CD4-positive, alpha-beta T cell treated with Interleukin-15 for 1 hour (primary cell): Measurements from ENCODE around the gene PTPRN2.

Experiments
- DNase-seq: peaks from one replicate; pipeline ENCODE4 v3.0.0-alpha.2; 2020

The PTPRN2 gene

DNA sequence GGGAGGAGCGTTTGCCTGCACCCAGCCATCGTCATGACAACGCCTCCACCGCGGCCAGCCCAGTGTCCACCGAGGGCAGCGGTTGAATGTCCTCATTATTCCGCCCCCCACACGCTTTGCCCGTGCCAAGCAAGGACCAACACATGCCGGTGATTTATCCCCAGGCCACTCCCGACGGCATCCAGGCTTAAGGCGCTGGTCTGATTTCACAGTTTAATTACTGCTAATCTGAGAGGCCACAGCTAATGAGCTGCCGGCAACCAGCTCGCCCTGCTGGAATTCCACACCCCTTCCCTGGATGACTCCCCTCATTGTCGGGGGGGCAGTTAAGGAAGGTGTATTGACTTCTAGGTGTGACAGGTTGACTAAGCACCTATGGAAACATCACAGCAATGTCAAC, 818.5 kb downstream of the PTPRN2 start:
- no peak for DNase-seq

DNA sequence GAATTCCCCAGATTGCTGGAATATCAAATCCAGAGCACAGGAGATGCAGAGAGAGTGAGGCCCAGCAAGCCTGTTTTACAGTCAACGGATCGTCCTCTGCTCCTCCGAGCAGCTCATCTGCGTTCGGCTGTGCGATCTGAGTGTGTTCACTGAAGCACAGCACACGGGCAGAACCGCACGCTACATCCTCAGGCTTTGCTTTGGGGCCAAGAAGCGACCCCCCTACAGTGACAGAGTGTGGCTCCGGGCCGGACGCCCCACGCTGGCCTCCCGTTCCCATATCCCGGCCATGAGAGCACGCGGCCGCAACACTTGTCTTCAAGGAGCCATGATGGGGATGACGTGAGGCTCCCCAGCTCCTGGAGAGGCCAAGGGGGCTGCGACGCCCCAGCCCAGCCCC, 819.4 kb downstream of the PTPRN2 start:
- no peak for DNase-seq

DNA sequence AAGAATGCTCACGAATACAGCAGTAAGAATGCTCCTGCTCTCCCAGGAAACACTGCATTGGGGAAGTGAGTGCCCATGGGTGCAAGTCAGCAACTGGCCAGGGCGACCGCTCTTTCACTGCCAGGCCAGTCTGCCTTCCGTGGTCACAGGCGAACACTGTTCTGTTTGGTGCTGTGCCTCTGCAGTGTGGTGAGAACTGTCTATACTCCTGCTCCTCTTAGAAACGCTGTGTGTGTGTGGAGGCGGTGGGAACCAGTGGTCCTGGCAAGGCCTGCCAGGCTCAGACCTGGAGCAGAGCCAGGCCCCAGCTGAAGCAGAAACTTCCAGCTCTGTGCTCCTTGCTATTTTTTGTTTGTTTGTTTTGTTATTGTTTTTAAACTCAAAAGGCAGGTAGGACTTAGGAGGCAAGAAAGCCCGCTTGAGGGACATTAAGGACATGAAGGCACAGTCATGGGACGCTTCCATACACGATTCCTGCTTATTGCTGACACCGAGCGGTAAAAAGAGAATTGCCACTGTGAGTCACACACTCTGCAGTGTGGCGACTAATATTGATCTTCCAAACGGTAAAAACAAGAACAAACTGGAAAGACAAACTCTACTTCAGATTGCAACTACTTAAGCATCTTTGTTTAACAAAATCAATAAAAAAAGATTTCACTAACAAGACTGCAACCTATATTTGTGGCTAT, 820.0 kb downstream of the PTPRN2 start:
- DNase-seq, result no peak

DNA sequence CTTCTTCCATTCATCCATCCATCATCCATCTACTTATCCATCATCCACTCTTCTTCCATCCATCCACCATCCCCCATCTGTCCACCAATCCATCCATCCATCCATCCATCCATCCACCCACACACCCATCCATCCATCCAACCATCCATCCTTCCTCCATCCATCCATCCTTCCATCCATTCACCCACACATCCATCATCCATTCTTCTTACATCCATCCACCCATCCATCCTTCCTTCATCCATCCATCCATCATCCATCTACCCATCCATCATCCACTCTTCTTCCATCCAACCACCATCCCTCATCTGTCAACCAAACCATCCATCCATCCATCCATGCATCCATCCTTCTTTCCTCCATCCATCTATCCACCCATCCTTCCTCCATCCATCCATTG, 821.5 kb downstream of the PTPRN2 start:
- no peak for DNase-seq

DNA sequence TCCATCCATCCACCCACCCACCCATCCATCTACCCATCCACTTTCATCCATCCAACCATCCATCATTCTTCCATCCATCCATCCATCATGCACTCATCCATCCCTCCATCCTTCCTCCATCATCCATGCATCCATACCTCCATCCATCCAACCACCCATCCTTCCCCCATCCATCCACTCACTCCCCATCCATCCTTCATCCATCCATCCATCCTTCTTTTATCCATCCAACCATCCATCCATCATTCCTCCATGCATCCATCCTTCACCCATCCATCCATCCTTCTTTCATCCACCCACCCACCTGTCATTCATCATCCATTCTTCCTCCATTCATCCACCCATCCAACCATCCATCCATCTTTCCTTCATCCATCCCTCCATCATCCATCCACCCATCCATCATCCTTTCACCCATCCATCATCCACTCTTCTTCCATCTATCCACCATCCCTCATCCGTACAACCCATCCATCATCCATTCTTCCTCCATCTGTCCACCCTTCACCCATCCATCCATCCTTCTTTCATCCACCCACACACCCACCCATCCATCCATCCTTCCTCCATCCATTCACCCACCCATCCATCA, 822.6 kb downstream of the PTPRN2 start:
- DNase-seq, result no peak

DNA sequence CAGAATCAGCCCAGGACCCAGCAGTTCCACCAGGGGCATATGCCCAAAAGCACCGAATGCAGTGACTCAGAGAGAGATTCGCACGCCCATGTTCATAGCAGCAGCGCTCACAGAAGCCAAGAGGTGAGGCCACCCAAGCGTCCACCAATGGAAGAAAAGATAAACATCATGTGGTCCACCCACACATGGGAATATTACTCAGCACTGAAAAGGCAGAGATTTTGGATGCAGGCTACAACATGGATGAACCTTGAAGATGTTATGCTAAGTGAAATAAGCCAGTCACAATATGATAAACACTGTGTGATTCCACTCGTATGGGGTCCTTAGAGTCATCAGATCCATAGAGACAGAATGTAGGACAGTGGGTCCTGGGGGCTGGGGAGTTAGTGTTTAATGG, 823.4 kb downstream of the PTPRN2 start:
- no peak for DNase-seq

DNA sequence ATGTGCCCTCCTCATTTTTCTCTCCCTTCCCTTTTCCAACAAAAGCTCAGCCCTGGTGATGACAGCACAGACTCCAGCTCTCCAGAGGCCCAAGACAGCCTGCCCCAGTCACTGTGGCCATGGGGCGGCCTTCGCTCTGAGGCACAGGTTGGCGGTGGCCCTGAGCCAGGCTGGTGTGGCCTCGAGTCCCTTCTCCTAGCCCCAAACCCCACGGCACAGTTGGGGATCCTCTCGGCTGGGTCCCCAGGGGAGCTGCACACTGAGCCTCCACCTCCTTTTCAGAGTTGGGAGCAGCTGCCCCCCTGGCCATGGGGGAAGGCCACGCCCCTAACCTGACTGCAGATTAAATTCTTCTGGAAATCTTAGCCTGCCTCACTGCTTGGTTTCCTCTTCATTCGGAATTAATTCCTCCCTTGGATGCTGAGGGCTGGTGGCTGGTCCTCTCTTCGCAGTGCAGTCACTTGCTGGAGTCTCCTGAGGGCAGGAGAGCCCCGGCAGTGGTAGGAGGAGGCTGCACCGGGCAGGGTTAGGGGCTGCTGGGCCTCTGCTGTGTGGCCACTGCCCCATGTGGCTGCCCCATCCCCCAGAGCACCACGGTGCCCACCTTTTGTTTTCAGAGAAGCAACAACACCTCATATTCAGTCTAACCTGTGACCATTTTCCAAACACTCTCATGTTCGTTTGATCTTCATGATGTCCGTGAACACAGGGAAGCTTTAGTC, 824.2 kb downstream of the PTPRN2 start:
- no peak for DNase-seq

DNA sequence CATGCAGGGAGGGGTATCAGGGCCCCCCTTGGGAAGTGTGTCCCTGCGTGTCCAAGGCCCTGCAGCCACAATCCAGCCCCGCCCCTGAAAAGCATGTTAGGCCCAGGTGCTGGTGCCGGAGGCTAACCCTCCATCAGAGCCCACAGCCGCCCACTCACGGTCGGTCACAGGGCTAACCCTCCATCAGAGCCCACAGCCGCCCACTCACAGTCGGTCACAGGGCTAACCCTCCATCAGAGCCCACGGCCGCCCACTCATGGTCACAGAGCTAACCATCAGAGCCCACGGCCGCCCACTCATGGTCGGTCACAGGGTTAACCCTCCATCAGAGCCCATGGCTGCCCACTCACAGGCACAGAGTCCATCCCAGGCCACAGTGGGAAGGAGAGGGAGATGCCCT, 824.8 kb downstream of the PTPRN2 start:
- DNase-seq, result no peak

DNA sequence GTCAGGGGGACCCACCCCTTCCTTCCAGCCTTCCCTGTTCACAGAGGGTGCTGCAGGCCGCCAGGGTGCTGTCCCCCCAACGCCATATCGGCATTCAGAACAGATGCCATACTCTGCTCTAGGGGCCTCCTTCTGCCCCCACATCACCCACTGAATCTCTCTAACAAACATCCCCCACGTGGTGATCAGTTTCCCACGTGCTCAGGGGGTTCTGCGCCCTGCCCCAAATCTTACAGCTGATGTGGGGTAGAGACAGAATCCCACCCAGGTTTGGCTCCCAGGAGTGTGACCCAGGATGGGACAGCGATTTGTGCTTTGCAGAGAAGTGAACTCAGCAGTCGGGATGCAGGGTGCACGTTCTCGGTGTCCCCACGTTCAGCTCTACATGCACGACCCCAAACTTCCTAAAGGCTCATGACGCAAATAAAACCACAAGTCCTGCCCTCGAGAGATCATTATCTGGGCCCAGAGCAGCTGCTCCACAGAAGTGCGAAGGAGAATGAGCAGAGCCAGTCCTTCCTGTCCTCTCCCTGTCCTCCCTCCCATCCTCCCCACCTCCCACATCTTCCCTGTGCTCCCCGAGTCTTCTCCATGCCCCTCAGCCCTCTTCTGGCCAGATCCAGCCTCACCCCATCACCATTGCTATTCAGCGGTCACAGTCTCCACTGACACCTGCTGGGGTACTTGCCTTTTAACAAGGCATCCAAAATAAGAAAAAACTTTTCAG, 827.5 kb downstream of the PTPRN2 start:
- DNase-seq, result no peak

DNA sequence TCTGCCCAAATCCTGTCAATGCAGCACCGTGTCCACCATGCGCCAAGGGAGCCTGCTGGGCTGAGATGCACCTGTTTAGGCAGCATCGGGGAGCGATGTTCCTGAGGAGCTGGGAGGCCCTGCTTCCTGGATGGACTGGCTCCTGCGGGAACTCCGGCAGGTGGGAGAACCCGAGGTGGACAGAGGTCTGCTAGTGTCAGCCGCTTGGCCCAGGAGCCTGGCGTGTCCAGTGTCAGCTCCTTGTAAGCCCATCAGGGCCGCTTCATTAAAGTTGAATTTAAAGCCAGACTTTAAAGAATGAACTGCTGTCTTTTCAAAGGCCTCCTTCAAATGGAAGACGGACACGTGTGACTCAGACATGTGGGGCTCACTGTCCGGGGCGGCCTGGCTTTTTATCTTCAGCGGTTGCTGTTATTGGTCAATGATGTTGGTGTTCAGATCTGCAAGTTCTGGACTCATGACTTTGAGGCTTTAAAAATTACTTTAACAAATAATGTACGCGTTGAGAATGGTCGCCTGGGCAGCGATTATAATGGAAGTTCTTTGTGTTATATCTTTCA, 828.3 kb downstream of the PTPRN2 start:
- DNase-seq, result no peak

DNA sequence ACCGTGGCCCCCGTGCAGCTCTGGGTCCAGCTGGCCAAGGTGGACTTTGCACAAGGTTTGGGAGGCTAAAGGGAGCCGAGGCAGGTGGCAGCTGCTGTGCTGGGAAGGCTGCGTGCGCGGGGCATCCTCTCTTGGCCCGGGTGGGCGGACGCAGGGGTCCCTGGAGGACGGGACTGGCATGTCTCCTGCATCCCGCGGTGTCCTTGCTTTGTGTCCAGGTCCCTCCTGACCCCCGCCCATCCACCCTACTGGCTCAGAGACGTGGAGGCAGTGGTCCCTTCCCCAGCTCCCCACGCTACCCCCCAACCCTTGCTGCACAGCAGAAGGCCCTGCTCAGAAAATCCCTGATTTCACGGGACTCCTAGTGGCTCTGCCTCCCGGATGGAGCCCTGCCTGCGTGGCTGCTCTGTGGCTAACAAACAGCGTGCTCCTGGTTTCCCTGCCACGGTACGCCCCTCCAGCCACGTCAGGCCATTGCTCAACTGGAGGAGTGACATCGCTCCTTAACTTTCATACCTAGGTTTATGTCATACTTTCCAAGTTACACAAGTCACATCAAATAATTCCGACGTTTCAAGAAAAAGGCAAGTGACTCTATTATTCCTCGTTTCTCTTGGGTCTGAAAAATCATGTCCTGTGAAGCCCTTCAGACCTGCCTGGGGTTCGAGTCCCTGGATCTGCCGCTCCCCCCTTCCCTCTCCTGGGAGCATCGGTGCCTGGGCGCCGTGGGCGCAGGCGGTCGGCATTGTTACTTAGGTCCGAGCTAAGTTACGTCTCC, 829.0 kb downstream of the PTPRN2 start:
- DNase-seq, result no peak

DNA sequence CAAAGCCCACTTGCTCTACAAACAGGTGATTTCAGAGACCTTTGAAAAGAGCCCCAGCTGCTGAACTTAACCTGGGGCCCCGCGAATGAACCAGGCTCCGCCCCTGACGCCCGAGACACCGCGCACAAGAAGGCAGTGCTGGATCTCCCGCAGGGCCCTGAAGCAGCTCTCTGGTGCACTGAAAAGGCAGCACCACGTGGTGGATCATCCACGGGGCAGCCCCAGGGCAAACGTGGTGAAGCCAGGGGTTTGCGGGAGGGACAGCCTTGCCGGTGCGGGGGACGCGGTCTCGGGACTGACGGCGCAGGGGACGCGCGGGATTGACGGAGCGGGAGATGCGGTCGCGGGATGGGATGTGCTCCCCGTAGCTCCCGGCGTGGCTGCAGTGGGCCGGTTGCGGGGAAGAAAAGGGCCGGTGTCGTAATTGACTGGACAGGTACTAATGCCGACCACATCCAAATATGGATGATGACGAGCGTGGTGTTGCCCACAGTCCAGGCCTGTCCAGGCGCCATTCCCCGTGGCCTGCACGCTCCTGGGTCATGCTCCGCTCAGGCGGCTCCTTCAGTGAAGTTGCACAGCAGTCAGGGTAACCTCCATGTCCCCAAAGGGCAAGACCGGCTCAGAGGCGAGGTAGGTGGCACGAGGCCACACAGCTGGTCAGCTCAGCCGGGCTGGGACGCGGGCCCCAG, 829.7 kb downstream of the PTPRN2 start:
- no peak for DNase-seq

DNA sequence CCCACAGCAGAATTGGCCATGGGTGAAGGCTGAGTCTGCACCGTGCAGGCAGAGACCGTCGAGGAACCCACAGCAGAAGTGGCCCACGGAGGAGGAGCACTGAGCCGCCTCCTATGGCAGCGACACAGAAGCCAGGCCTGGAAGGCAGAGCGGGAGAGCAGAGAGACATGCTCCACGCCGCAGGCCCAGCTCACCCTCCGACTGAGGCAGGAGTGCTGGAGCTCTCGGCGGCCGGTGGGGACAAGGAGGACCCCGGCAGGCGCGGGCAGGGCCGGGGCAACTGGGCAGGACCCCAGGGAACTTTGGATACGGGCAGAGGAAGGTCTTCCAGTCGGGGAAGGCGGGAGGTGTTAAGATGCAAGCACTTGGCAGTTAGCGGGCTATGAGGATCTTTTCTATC, 830.4 kb downstream of the PTPRN2 start:
- DNase-seq, result no peak

DNA sequence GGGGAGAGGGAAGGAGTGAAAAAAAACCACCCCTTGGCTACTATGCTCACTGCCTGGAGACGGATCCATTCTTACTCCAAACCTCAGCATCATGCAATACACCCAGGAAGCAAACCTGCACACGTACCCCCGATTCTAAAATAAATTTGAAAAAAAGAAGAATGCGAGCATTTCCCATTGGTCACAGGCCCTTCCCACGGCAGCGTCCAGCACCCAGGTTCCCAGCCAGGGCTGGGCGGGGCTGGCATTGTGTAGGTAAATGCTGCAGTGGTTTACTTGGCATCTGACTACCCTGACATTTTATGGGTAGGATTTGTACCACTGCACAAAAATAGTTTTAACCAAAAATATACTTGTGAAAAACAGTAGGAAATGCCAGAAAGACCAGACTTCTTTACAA, 831.9 kb downstream of the PTPRN2 start:
- no peak for DNase-seq

DNA sequence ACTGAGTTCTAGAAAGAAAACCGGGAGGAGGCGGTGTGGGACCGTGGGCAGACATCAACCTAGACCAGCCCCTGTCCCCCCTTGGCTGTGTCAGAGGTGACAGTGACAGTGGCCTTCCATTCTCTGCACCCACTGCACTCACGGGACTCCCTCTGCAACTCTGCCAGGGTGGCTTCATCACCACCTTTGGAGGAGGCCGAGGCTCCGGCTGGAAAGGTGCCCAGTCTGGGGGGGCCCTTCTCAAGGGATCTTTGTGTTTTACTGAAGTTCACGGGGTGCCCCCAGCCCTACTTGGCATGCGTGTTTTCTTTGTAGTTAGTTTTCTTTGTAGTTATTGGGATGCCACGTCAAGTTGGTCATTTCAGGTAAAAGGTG, 833.2 kb downstream of the PTPRN2 start:
- no peak for DNase-seq

DNA sequence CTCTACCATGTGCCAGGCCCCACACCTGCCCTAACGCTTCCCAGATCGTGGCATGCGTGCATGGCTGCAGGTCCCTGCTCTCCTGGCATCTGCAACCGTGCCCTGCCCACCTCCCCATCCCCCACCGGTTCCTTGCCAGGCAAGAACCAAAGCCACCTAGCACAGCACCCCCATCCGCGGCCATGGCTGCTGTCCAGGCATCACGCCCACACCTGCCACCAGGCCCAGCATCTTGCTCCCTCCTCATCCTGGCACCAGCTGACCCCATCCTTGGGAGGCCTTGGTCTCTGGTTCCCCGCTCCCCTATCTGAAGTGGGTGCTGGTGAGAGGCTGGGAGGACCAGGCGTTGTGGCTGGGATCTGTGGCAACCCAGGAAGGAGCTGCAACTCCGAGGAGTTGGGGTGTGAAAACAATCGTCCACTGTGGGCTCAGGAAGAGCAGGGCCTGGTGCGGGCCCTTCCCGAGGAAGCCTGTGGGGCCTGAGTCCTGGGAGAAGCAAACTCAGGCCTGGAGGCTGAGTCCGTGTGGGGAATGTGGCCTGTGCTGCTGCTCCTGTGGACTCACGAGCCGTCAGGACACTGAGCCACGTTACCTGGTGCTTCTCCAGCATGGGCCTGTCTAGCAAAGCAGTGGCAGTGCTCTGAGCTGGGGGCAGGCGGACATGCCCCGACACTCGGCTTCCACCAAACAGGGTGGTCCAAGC, 833.8 kb downstream of the PTPRN2 start:
- DNase-seq, result no peak

DNA sequence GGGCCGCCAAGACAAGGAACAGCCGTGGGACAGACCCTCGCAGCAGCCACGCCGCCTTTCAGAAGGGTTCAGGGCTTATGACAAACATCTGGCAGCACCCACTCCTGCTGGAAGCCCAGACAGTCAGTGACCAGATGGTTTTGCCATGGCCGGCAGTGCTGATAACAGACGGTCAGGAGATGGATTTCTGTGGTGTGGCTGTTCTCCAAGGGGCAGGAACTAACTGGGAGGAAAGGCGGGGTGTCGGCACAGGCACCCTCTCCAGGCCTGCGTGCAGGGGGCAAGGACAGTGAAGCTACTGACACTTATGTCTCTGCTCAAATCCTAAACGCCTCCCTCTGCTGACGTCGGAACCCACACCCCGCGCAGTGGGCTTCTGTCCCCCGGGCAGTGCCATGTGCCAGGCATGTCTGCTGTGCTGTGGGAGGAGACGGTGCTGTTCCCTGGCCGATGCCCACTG, 834.8 kb downstream of the PTPRN2 start:
- DNase-seq, result no peak

DNA sequence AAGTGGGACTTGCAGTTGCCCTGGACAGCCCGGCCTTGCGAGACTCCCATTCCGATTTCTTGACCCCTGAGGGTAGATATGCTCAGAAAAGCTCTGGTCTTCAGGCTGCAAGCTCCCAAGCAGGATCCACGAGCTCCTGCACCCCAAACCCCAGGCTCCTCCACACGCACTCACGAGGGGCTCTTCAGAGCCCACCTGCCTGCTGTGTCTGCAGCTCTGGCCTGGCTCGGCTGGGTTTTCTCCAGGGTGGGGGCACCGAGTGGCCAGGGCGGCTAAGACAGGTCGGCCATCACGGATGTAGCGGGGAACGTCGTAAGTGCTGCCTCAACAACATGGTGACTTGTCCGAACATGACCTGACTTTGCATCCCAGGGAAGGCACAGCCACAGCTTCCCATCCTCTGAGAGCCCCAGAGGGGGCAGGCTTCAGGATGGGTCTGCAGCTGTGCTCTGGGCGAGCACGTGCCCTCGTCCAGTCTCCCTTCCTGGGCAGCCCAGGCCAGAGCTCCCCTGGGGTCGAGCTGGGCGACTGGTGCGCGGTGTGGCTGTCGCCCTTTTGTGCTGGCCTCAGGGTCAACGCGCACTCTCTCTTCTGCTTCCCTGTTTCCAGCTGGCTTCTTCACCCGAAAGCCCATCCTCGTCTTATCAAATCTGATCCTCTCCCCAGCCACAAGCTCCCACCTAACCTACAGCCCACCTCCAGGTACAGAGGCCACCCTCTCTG, 835.5 kb downstream of the PTPRN2 start:
- DNase-seq, result no peak

DNA sequence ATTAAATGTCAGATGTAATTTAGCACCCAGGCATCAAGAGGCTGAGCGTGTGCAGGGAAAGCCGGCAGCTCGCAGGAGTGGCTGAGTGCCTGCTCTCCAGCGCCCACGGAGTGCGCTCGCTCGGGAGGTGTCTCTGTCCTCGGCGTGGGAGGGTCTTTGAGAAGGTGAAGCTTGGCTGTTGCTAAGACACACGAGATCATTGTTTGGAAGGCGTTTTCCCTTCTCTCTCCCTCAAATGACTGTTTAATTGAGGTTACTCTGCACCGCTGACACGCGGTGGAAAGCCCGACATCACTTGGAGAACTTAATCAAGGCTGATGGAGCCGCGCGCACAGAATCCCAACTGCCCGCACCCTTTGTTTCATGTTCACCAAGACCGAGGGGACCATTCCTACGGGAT, 836.2 kb downstream of the PTPRN2 start:
- no peak for DNase-seq

DNA sequence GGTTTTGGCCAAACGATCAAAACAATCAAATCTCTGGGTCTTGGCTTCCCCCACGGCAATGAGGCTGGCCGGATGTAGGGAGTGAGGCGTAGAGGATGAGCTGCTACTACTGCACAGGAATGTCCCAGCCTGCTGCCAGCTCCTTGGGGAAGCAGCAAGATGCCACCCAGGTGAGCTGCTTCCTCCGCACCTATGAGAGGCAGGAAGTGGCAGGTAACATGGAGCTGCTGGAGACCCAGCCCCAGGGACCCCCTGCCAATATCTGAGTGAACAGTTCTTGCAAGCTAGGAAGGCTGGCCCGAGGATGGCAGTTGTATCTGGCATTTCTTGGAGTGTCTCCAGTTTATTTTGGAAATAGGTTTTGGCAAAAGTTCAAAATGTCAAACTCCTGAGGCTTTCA, 837.3 kb downstream of the PTPRN2 start:
- no peak for DNase-seq
